ENCODE results near the gene GXYLT2.
A peak's percentile ranks its signal among the peaks of the same experiment; 100 is the strongest.

GXYLT2 gene, protein sequence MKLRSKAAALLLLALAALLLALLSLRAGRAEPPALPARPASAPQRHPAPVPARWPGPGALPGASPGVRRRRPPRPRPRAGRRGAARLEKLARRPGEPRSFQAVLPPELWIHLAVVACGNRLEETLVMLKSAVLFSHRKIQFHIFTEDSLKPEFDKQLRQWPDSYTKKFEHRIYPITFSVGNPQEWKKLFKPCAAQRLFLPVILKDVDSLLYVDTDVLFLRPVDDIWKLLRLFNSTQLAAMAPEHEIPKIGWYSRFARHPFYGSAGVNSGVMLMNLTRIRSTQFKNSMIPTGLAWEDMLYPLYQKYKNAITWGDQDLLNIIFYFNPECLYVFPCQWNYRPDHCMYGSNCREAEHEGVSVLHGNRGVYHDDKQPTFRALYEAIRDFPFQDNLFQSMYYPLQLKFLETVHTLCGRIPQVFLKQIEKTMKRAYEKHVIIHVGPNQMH

DNA sequence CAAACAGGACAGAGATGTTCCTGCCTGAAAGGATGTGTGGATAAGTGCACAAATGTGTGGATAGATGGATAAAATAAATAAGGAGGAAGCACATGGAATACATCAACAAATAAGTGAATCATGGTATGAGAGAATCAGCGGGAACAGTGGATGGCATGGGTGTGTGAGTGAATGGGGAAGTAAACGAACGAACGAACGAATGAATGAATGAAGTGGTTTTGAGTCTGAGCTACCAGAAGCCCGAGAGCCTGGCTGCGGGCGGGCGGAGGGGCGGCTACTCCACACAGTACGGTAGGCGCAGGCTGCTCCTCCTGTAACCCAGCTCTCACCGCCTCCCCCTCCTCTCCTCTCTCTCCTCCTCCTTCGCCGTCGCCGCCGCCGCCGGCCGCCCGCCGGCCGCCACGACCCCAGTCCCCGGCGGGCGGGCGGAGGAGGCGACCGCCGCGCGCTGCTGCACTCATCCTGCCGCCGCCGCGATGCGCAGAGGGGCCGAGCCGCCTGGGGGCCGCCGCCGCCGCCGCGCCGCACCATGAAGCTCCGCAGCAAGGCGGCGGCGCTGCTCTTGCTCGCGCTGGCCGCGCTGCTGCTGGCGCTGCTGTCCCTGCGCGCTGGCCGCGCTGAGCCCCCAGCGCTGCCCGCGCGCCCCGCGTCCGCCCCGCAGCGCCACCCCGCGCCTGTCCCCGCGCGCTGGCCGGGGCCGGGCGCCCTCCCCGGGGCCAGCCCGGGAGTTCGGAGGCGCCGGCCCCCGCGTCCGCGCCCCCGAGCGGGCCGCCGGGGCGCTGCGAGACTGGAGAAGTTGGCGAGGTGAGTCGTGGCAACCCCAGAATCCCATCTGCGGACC is at the start of gene GXYLT2:
Gene GXYLT2 (plus strand): TSS at position 342 of the 841 bp plus-strand sequence. CDS start 188 bp downstream, at position 530.
- DNase-seq (ENCODE audit: low spot score), result no peak

DNA sequence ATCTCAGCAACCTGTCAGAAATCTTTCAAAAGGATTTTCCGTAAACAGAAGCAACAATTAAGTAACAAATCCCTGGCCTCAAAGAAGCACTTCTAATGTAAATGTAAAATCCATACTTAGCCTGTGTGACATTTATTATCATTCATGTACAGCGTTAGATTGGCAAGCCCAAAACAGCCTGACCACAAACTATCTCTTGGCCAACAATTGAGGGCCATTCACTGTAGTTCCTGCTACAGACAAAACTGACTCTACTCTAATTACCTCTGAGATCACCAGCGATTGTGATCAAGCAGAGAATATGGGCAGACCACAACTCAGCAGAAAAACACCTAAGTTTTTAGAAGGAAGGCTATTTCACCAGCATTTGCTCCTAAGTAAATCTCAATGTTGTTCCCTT is 48.8 kb upstream of the GXYLT2 start:
- no peak for DNase-seq (ENCODE audit: low spot score)

DNA sequence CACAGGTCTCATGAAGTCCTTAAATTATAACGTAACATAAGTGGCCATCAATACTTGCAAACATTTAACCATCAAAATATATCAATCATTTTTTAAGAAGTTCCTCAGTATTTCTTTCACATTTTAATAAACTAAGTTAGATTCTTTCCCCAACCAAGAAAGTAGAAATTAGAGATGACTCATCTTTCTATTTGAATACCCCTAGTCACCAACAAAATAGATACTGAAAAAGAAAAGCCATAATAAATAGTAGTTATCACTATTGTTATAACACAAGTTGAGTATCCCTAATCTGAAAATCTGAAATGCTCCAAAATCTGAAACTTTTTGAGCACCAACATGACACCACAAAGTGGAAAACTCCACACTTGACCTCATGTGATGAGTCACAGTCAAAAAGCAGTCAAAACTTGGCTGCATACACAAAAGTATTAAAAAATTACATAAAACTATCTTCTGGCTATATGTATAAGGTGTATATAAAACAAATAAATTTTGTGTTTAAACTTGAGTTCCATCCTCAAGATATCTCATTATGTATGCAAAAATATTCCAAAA is 43.3 kb upstream of the GXYLT2 start:
- DNase-seq (ENCODE audit: low spot score), result no peak

DNA sequence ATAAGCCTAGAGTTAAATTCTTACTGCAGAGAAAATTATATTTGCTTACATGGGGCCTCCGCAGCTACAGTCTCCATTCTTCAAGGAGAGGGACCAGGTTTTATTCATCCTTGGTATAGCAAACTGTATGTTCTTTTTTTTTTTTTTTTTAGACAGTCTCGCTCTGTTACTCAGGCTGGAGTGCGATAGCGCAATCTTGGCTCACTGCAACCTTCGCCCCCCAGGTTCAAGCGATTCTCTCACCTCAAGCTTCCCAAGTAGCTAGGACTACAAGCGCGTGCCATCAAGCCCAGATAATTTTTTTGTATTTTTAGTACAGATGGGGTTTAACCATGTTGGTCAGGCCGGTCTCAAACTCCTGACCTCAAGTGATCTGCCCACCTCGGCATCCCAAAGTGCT is 41.7 kb upstream of the GXYLT2 start:
- no peak for DNase-seq (ENCODE audit: low spot score)

DNA sequence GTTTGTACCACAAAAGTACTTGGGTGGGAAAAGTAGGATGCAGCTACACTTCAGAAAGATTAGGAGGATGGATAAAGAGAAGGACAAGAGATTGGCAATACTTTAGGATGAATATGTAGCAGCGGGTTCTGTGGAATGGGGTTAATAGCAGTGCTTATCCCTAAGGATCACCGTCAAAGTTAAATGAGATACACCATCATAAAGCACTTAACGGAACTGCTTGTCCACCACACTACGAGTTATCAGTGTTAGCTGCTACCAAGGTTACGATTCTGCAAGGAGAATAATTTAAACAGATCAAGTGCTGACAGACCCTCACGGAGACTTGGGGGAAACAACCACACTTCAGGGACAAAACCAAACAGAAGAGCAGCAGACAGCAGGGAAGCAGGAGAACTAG is 40.6 kb upstream of the GXYLT2 start:
- no peak for DNase-seq (ENCODE audit: low spot score)

DNA sequence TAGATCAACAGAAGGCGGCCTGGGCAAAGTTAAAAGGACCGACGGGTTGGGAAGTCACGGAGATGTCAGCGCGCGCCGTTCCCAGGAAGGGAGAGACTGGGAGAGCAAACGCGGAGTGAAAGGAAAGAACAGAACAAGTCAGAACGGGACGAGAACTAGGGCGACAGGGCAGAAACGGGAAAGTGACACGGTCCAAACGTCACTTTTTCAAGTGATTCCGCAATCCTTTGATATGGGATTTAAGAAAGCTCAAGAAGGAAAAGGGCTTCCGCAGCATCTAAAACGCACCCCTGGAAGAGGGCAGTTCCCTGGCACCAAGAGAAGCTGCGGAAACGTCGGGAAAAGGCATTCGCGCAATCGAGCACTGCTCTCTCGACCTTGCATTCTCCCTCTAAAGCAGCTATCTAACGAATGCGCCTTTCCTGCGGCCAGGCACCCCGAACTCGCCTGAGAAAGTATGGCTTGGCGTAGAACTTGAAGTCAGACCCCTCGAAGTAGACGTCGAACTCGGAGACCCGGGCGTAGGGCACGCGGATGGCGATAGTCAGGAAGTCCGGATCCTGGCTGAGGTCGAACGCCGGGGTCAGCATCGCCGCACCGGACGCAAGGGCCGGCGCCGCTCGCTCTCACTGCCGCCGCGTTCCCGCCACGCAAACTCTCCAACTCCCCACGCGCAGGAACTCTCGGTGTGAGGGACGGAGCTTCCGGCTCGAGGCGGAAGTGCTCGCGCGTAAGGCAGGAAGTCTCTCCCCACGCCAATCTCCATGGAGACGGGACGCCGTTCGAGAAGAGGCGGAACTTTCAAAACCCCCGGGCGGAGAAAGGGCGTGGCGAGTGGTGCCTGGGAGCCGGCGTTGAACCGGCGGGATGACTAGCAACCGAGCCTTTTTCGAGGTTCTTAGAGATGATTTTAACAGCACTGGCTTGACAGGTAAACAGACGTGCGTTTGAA is 39.8 kb upstream of the GXYLT2 start, which contains the start of gene SHQ1:
Gene SHQ1 (minus strand): TSS at position 695 of the 952 bp plus-strand sequence. CDS start 105 bp downstream, at position 590.
- DNase-seq (ENCODE audit: low spot score), result peak; percentile 88

DNA sequence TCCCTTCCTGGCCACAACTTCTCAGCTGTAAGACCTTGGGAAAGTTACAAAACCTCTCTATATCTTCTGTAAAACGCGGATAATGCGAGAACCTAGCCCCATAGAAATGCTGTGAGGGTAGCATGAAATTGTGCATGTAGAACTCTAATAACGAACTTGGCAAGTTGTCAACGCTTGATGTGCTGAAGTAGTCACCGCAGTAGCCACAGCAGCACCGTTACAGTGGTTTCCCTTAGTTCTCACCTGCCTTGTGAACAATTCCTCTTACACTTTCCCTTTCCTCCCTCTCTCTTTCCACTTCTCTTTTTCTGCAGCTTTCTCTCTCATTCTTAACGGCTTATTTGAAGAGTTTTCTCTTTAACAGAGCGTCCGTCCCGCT is 39.2 kb upstream of the GXYLT2 start:
- DNase-seq (ENCODE audit: low spot score), result no peak

DNA sequence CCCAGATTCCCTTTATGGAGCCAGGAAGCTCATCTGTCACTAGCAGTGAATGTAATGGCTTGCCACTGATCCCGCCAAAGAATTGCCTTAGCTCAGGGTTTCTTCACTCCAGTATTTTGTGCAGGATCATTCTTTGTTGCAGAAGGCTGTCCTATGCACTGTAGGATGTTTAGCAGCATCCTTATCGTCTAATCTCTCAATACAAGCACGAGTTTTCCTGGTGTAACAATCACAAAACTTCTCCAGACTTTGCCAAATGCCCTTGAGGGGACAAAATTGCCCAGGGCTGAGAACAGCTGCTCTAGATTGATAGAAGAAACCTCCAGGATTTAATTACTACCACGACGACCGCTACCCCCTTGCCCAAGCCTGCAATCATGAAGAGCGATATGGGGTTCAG is 32.8 kb upstream of the GXYLT2 start:
- DNase-seq (ENCODE audit: low spot score), result no peak

DNA sequence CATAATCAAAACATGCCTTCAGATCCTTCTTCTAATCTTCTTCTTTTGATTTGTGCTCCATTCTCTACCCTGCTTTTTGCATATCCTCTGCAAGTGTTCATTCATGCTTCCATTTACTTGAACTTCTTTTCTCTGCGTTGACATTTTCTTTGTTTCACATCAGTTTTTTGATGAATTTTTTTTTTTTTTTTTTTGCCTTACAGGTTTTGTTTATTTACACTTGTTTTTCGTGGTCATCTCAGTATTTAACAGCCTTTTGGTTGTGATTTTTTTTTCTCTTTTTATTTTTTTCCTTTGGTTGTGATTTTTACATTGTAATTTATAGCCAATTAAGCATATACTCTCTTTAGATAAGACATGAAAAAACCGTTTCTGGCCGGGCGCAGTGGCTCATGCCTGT is 27.8 kb upstream of the GXYLT2 start:
- DNase-seq (ENCODE audit: low spot score), result no peak

DNA sequence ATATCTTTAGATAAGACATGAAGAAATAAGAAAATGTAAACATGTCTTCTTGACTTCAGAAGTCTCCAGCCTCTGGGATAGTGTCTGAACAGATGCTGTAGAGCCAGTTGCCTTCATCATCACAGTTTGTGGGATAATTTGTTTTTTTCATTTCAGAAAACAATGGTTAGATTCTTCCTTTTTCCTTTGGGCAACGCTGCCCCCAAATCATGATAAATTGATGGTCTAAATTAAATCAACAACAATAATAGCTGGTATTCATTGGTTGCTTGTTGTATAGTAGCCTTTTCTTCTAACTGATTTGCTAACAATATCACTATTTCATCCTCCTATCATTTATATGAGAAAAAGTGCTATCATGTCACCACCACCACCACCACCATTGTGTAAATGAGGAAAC is 27.0 kb upstream of the GXYLT2 start:
- DNase-seq (ENCODE audit: low spot score), result no peak

DNA sequence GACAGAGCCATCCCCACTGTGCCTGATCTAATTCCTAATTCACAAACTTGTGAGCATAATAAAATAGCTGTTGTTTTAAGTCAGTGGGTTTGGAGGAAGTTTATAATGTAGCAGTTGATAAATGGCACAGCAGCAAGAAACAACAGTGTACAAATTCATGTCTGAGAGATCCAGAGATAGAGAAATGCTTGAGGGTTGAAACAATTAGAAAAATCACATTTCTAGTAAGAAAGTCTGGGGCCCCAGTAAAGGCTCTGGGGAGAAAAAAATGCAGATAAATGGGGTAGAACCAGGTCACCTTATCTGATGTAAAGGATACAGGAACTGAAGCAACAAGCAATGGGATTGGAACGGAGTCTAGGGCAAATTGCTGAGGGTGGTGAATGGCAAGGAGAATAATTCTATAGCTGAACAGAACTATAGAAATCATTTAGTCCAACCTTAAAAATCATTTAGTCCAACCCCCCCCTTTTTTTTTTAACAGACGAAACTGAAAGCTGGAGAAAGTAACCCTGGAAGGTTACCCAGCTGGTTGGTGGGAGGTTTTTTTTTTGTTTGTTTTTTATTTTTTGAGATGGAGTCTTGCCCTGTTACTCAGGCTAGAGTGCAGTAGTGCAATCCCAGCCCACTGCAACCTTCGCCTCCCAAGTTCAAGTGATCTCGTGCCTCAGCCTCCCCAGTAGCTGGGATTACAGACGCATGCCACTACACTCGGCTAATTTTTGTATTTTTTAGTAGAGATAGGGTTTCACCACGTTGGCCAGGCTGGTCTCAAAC is 25.3 kb upstream of the GXYLT2 start:
- no peak for DNase-seq (ENCODE audit: low spot score)

DNA sequence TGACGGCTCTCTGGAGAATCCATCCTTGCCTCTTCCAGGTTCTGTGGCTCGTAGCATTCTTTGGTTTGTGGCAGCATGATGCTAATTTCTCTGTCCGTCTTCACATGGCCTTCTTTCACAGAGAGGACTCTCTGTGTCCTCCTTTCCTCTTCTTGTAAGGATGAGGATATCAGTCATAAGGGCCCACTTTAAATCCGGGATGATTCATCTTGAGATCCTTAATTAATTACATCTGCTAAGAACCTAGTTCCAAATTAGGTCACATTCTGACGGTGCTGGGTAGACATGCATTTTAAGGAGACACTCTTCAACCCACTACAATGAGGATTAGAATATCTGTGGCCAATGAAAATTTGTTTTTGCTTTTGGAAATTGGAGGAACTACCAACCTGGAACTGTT is 15.7 kb upstream of the GXYLT2 start:
- no peak for DNase-seq (ENCODE audit: low spot score)

DNA sequence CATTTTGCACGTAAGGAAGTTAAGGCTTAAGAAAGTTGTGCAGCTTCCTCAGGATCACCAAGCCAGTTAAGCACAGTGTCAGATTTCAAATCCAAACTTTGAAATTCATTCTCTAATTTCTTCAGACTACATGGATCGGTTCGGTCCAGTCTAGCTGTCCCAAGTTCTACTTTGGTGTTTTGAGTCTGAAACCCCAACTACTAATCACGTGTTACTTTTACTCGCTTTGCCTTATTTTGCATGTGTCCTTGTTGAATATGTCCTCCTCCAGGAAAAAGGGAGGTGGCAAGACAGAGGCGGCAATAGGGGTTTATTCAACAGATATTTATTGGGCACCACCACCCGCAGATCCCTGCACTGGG is 522 bp upstream of the GXYLT2 start:
- DNase-seq (ENCODE audit: low spot score), result no peak

DNA sequence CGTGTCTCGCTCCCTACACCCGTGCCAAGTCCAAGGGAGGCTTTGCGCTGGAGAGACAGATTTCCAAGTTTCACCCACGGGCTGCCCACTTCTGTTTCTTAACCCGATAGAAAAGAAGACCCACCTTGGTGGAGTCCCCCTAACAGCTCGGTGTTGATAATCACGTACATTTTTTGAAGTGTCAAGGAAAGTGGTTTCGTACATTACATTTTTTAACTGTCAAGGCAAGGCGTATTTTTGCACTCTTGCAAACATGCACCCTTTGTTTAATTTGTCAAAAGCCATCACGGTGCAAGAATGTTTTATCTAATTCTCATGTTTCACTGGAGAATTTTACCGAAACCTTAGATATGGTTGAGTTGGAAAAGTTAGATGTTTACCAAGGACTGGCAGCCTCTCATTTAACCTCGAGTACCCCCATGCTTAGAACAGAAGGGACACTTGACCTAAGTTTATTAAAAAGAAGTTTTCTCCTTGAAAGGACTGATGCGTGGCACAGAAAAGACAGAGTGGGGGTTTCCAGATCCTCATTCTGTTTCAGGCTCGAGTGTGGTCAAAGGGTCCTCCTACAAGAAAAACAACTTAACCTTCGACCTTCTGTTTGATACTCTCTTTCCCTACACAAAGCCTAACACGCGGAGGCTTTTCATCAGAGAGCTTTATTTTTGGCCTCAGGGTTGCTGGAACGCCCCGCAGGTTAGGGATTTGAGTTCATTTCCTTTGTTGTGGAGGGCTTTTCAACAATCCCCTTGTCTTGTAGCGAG is 882 bp downstream of the GXYLT2 start:
- no peak for DNase-seq (ENCODE audit: low spot score)

DNA sequence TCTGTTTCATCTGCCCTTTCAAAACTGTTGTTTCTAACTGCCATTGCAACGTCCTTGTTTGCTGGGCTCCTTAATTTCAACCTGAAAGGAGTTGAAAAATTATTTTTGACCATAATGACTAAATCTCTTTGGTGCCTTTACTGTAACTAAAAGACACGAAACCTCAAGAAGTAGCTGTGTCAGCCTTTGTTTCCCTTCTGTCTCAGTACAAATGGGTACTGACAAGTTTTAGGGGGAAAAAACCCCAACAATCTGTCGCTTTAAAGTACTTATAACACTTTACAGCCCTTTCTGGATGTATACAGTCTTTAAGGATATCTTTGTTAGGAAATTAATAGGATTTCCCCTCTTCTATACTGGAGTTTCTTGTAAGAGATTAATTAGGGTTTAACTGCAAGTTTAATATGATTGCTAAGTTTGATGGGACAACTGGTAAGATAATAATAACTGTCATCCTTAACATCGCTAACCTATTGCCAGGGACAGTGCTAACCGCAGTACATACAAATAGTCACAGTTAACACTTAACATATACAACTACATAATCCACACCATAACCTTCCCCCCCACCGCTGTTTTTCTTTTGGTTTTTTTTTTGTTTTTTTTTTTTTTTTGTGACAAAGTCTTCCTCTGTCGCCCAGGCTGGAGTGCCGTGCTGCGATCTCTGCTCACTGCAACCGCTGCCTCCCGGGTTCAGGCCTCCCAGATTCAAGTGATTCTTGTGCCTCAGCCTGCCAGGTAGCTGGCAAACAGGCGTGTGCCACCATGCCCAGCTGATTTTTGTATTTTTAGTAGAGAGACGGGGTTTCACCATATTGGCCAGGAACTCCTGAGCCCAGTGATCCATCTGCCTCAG is 1.7 kb downstream of the GXYLT2 start:
- DNase-seq (ENCODE audit: low spot score), result no peak

DNA sequence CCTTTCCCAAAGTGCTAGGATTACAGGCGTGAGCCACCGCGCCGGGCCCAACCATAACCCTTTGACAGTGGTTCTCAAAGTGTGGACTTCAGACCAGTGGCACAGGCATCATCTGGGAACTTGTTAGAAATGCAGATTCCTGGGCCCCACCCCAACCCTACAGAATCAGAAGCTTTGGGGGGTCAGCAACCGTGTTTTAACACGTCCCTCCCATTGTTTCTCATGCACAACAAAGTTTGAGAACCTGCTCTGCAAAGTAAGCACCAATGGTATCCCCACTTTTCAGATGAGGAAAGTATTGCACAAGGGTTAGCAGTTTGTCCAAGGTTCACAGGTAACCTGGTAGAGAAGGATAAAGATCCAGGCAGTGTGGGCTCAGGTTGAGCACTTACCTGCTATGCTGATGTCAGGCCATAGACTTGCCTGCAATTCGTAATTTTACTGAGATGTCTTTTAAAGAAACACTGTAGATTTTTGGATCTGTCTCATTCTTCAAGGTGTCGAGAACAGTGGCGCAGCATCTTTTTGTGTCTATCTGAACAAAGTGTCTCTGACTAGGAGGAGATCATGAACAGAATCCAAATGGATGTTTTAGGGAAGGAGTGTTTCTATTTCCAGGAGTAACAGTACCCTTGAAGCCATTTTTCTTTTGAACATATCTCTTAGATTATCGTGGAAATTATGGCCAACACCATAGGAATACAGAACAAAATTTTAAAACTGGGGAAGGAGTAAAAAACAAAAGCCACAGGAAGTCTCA is 2.5 kb downstream of the GXYLT2 start:
- no peak for DNase-seq (ENCODE audit: low spot score)

DNA sequence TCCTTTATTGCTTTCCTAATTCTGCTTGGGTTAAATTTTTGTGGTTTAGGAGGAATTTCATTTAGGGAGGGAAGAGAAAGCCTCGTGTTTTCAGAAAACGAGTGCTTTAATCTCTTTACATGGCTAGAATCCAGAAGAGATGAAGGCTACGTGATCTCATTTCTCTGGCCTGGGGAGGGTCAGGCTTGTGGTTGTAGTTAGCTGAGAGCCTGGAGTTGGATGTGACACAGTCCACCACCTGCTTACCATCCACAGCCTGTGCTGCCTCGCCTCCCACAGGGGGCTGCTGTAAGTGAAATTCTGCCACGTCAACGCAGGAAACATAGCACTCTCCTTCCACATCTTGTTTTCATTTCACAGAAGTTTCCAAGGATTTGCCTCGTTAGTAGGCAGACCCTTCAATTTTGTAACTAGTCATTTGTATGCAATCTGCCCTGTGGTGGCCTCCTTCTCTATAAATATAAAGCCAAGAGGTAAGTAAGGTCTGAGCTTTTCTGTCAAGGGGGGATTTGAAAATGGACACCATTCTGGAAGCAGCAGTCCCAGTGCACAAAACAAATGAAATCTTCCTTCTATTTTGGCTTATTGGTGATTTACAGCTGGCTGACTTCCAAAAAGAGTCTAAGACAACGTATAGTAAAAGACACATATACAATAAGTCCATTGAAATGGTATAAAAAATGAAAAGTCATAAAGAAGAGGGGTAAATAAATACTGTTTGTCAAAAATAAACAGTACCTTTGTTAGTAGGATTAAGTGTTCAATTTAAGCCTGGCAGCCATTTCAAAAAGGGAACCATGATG is 3.4 kb downstream of the GXYLT2 start:
- DNase-seq (ENCODE audit: low spot score), result no peak

Measured in kidney capillary endothelial cell (primary cell).